NT2/D1 (cell line): ENCODE results near the gene TIMM21.

Experiments used
- YY1 ChIP-seq: IDR thresholded peaks from 2 replicates; pipeline ENCODE4 v1.6.1; 2011; ENCODE audit not compliant: insufficient read length, insufficient read depth
- ZNF274 ChIP-seq: IDR thresholded peaks from 2 replicates; pipeline ENCODE4 v1.6.1; 2011; ENCODE audit warnings: mild to moderate bottlenecking, low read depth, low read length

- no peak for TF ChIP-seq ZNF274
- TF ChIP-seq YY1 = no peak
These were observed 8.9 kb upstream of the TIMM21 start for GRCh38 chr18:74139411-74139810.
